Fibroblast of the conjunctiva (primary cell): ENCODE measurements around the gene NMUR1.
"Not testable (repeated sequence)": the region's sequence is repeated elsewhere in the genome, so short reads cannot be mapped to it uniquely, and the experiment has no call there.

Experiments
- DNase-seq: peaks from one replicate; pipeline ENCODE4 v3.0.0-alpha.2; 2010; ENCODE audit warnings: low read depth

NMUR1 gene

DNA sequence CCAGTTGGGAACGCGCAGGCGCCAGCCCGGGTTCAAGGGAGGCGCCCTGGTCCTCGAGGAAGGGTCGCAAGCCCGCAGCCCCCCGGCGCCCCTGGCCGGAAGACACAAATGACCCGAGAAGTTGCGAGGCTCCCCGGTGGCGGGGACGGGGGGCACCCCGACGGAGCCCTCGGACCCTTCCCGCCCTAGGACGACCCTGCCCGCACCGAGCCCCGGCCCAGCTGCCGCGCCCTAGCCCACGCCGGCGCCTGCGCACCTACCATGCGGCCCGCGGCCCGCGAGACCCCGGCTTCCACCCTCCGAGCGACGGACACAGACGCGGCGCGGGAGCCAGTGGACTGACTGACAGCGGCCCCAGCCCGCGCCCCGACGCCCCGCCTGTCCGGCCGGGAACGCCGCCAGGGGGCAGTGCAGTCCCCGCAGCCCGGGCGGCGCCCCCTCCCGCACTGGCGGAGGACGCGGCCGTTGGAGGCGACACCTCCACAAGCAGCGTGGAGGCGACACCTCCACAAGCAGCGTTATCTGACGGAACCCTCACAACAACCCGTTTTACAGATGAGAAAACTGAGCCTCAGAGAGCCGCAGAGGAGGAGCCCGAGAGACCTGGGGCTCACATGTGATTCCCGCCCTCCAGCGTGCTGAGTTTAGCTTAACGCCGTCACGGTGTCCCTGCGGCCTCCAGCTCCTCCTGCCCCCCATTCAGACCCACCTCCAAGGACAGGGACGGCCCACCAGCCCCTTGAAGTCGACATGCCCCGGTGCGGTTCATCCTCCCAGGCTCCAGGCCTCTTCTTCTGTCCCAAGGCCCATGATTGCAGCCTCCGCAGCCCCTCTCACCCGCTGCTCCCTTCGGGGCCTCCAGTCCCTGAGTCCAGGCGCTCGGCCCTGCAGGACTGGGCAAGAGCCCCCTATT lies at the start of gene NMUR1:
TSS of gene NMUR1 (minus strand) at position 347 of the 913 bp plus-strand sequence. CDS start at position 263, 84 bp downstream.
- DNase-seq, result no peak

DNA sequence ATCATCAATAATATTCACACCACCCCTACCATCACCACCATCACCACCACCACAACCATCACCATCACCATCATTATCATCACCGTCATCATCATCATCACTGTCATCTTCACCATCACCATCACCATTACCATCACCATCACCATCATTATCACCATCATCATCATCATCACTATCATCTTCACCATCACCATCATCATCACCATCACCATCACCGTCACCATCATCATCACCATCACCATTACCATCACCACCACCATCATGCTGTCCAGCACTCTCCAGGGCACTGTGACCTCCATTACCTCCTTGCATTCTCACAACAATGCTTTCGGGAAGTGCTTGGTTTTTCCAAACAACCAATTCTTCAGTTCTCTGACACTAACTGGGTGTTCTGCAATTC lies 49.3 kb upstream of the NMUR1 start:
- DNase-seq, result no peak

GRCh38 chr2:231578655-231579054 lies 48.4 kb upstream of the NMUR1 start:
- DNase-seq, result not testable (repeated sequence)

GRCh38 chr2:231576465-231576864 lies 46.2 kb upstream of the NMUR1 start:
- no peak for DNase-seq

- DNase-seq, result no peak
Measured at GRCh38 chr2:231575612-231576256, 45.5 kb upstream of the NMUR1 start.

- DNase-seq, result no peak
Measured at GRCh38 chr2:231573698-231574421, 43.6 kb upstream of the NMUR1 start.

- DNase-seq, result no peak
Measured at GRCh38 chr2:231573096-231573495, 42.9 kb upstream of the NMUR1 start.

- DNase-seq, result no peak
Measured at GRCh38 chr2:231571661-231572191, 41.5 kb upstream of the NMUR1 start.

DNA sequence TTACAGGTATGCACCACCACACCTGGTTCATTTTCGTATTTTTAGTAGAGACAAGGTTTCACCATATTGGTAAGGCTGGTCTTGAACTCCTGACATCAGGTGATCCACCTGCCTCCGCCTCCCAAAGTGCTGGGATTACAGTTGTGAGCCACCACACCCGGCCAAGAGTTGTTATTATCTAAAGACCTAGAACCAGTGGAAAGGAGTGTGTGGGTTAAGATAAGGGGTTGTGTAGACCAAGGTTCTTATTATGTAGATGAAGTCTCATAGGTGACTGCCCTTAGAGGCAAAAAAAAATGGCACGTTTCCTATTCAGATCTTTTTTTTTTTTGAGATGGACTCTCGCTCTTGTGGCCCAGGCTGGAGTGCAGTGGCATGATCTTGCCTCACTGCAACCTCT lies 40.7 kb upstream of the NMUR1 start:
- not testable (repeated sequence) for DNase-seq

DNA sequence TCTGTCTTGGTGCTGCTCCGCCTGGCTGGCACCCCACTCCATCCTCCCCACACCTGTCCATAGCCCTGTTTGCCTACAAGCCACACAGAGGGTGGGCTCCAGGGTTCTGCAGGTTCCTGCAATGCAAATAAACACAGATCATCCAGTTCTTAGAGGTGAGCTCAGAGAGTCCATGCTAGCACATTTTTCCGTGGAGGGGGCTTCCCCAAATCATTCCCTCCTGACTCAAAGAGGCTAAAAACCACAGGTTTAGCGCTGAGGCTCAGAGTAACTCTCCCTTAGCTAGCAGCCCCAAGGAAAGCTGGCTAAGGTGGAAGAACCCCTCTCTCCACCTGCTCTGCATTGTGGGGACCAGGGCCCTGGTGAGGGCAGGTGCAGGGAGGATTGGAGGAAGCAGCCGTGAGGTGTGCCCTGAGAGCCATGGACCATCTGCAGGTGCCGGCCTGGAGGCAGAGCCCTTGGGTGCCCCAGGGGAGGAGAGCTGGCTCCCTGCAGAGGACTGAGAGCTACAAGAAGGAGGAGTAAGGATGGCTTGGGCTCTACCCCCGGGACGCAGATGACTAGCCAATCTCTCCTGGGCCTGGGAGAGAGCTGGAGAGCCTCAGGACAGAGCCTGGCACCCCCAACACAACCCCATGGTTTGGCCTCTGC lies 38.7 kb upstream of the NMUR1 start:
- DNase-seq, result no peak

DNA sequence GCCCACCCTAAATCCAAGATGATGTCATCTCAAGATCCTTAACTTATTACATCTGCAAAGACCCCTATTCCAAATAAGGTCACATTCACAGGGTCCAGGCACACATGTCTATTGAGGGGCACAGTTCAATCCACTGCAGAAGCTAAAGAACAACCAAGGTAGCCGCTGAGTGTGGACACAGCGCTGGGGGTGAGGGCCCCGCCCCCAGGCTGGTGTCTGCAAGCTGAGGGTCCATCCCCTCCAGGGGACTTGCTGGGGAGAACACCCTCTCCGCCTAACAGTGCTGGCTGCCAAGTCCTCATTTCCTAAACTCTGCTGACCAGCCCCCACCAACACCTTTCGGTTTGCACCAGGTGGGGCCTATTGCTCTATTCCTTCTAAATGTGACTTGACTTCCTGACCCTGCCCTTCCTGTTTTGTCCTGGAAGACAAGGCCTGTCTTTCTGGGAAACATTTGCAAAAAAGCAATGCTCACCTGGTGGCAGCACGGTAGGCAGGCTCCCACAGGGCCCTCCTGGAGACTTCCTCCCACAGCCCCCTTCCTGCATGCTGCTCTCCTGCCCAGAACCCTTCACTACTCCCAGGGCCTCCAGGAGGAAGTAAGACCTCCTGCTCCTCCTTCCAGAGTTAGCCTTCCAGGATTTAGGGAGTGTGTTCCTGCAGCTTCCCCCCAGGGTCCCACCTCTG lies 38.0 kb upstream of the NMUR1 start:
- no peak for DNase-seq

- DNase-seq, result no peak
Measured at GRCh38 chr2:231567159-231567558, 36.9 kb upstream of the NMUR1 start.

DNA sequence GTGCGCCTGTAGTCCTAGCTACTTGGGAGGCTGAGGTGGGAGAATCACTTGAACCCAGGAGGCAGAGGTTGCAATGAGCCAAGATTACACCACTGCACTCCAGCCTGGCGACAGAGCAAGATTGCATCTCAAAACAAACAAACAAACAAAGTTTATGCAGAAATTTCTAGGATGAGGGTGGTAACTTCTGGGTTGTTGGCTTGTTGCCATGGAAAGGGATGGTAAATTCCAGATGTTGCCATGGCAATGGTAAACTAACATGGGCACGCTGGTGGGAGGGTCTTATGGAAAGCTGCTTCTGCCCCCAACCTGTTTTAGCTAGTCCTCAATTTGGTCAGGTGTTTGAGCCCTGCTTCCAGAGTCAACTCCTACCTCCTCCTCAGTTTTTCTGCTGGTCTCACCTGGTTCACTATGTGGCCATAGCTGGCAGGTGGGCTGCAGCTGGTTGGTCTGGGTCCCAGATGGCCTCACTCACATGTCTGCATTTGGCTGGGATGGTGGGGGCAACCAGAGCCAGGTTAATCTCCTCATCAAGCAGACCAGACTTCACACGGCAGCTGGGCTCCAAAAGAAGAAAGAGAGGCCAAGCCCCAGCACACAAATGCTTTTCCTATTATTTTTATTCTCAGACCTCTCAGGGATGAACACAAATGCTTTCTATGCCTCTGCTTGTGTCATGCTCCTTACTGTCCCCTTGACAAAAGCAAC lies 35.8 kb upstream of the NMUR1 start:
- DNase-seq, result no peak

- peak; percentile 60 for DNase-seq
Measured at GRCh38 chr2:231563378-231563961, 33.2 kb upstream of the NMUR1 start.

DNA sequence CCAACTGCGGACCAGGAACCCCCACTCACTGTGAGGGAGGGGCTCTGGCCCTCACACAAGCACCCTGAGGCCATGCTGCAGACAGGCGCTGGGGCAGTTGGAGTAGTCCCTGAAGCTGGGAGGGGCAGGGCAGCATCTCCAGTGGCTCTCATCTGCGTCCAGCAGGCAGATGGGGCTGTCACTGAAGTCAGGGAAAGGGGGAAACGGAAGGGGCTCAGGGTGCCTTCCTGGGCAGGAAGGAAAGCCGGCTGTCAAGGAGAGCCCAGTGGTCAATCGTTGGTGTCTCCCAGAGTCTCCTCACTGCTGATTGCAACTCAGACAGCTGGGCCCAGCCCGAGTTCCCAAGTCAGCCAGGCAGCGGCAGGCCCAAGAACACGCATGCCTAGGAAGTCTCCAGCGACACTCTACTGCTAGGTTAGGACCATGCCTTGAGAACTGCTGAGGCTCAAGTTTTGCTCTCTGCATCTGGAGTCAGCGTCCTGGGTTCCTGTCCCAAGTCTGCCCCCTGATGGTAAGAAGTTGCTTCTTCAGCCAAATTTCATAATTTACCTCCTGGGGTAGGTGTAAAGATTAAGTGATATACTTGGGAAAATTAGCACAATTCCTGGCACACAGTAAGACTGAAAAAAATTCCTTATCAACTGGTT lies 27.4 kb upstream of the NMUR1 start:
- DNase-seq, result peak; percentile 72

- no peak for DNase-seq
Measured at GRCh38 chr2:231556981-231557380, 26.7 kb upstream of the NMUR1 start.

DNA sequence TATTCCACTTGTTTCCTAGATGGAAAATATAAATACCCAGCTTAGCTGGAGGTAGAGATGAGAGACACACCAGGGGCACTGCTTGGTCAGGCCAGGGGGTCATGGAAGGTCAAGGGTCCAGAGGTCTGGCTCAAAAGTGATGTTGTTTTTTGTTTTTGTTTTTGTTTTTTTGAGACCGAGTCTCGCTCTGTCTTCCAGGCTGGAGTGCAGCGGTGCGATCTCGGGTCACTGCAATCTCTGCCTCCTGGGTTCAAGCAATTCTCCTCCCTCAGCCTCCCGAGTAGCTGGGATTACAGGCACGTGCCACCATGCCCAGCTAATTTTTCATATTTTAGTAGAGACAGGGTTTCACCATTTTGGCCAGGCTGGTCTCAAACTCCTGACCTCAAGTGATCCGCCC lies 26.3 kb upstream of the NMUR1 start:
- not testable (repeated sequence) for DNase-seq

- no peak for DNase-seq
Measured at GRCh38 chr2:231554748-231555545, 24.7 kb upstream of the NMUR1 start.

DNA sequence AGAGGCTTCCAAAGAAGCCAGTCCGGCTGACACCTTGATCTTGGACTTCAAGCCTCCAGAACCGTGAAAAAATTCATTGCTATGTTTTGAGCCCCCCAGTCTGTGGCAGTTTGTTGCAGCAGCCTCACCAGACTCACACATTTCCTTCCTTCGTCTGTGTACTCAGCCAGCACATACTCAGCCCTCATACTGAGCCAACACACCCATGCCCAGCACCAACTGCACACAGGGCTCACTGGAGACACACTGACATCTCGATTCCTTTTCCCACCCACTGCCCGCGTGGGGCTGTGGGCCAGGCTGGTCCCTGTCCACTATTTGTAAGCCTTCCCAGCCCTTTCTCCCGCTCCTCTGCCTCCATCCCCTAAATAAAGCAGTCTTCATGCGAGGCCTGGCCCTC lies 24.1 kb upstream of the NMUR1 start:
- no peak for DNase-seq
